GM19351 (cell line): ENCODE data around the gene NLRC5.
A peak's percentile ranks its signal among the peaks of the same experiment; 100 is the strongest.
"Not testable (repeated sequence)": the region's sequence is repeated elsewhere in the genome, so short reads cannot be mapped to it uniquely, and the experiment has no call there.

Experiments
- ATAC-seq: cut with Tn5 transposase; IDR thresholded peaks from one replicate; pipeline ENCODE4 v1.9.1; 2021; ENCODE audit warnings: mild to moderate bottlenecking, moderate library complexity; ENCODE audit not compliant: unreplicated experiment

Gene NLRC5

GRCh38 chr16:57041182-57042156 is 52.1 kb downstream of the NLRC5 start:
- peak; percentile 40 for ATAC-seq

DNA sequence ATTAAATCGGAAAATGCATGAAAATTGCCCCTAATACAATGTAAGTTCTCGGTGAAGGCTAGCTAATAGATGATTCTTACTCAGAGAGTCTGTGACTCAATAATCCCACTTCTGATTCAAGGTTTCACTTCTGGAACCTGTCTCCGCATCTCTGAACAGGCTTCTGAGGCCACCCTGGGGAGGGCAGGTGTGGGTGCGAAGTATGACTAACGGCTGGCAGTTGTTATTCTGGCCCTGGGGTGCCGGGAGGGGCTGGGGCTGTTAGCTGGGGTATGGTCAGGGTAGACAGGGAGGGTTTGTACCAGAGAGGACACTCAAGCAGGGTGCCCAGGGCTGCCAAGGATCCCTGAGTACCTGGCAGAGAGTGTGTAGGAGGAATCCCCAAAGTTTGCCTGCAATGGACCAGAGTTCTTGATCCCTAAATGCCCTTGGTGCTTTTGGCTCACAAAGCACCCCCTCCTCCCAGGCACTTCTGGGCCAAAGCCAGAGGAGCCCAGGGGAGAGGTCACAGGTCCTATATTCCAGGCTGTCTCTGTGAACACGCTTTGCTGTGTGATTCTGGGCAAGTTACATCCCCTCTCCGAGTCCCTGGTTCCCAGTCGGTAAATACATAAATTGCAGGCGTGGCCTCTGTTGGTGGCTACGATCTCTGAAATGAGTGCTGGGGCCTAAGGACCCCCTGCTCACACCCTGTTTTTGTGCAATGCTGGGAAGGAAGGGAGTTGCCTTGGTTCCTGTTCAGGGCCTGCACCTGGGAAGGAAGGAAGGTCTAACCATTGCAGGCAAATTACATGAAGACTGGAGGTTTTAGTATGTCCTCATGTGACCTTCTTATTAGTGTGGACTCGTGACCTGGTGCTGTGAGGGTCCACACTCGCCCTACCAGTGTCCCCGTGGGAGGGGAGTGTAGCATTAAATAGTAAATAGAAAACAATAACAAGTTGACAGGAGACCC is 53.1 kb downstream of the NLRC5 start:
- ATAC-seq: peak; percentile 76

DNA sequence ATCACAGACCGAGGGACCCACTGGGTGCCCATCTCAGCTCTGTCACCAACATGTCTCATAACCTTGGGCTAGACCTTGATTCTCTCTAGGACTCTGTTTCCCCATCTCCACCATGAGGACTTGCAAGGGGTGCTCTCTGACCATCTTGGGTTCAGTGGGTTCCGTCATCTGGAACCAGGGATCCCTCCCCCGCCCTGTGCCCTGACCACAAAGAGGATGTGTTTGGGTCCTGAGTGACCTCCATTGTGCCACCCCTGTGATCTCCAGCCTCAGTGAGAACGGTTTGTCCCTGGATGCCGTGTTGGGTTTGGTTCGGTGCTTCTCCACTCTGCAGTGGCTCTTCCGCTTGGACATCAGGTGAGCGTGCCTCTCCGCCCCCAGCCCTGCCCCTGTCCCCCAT is 53.9 kb downstream of the NLRC5 start:
- ATAC-seq: no peak

- no peak for ATAC-seq
Measured at GRCh38 chr16:57044931-57045693, 55.8 kb downstream of the NLRC5 start.

- ATAC-seq: no peak
Measured at GRCh38 chr16:57045694-57046381, 56.5 kb downstream of the NLRC5 start.

- ATAC-seq: no peak
Measured at GRCh38 chr16:57048095-57048494, 58.7 kb downstream of the NLRC5 start.

- ATAC-seq: peak; percentile 74
Measured at GRCh38 chr16:57049678-57050077, 60.3 kb downstream of the NLRC5 start.

- ATAC-seq: no peak
Measured at GRCh38 chr16:57051696-57052228, 62.4 kb downstream of the NLRC5 start.

DNA sequence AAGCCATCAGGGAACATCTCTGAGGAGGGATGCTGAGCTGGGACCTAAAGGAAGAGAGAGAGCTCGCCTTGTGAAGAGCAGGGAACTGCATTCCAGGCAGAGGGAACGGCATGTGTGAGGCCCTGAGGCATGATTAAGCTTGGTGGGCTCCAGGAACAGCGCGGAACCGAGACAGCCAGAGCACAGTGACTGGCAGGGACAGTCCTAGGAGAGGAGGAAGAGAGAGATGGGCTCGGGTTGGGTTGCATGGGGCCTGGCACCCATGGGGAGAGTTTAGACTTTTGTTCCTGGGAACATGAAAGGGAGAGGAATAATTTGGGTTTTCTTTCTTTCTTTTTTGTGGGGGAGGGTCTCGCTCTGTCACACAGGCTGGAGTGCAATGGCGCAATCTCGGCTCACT is 63.8 kb downstream of the NLRC5 start:
- no peak for ATAC-seq

- ATAC-seq: no peak
Measured at GRCh38 chr16:57054338-57054737, 65.0 kb downstream of the NLRC5 start.

DNA sequence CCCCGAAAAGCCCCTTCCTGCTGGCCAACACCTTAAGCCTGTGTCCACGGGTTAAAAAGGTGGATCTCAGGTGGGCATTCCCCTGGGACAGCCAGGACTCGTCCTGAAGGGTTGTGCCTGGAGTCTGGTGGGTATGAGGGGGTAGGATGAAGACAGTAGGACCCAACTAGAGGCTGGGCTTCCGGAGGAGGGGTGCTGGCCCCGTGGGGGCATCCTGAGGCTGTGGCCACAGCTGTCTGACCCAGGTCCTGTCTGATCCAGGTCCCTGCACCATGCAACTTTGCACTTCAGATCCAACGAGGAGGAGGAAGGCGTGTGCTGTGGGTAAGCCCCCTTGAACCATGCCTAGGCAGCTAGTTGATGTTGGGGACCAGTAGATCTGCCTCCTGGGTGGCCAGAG is 65.4 kb downstream of the NLRC5 start:
- ATAC-seq: no peak

GRCh38 chr16:57055671-57056070 is 66.3 kb downstream of the NLRC5 start:
- no peak for ATAC-seq

DNA sequence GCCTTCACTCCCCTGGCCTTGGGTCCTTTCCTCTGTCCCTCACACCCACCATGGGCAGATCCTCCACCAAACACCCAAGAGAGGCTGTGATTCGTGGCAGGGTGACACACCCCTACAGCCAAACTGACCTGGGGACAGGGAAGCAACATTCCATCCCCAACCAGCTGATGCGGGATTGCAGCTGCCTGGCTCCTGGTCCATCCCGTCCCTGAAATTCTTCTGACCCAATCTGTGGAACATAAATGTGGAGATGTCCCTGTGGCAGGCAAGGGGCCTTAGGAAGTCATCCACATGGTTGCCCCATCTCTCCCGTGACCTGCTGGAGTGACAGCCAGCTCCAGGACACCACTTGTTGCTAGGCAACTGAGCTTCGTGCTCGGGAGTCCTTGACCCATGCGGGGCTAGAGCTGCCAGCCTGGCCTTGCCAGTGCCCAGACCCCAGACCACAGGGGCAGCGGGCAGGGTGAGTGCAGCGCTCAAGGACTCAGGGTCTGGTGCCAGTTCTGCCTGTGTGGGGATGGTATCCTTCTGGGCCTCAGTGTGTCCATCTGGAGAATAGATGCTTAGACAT is 69.0 kb downstream of the NLRC5 start:
- no peak for ATAC-seq

DNA sequence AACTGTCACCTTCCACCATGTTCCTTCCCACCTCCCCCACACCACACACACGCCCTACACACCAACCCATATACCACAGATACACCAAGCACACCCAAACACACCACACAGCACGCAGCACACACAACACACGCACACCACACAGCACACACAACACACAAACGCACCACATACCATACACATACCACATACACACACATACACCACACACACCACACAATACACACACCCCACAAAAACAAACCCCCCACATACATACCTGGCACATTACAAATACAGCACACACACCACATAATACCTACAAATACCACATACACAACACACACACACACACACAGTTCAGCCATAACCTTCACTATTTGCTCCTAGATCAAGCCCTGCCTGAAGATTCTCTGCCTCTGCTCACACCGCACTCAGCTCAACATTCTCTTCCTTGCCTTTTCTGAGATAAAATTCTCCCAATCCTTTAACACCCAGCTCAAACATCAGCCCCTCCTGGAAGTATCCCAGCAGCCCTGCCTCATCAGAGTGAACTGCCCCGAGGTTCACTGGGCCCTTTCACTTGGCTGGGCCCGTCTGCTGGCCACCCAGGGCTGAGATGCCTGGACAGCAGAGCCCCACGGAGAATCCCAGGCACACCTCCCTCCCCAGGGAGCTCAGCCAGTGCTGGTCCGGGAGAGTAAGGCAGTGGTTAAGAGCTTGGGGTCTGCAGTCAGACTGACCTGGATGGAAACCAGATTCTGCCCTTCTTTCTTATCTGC is 71.1 kb downstream of the NLRC5 start:
- no peak for ATAC-seq

- ATAC-seq: no peak
Measured at GRCh38 chr16:57061084-57061905, 71.9 kb downstream of the NLRC5 start.

GRCh38 chr16:57062329-57062728 is 73.0 kb downstream of the NLRC5 start:
- ATAC-seq: no peak

DNA sequence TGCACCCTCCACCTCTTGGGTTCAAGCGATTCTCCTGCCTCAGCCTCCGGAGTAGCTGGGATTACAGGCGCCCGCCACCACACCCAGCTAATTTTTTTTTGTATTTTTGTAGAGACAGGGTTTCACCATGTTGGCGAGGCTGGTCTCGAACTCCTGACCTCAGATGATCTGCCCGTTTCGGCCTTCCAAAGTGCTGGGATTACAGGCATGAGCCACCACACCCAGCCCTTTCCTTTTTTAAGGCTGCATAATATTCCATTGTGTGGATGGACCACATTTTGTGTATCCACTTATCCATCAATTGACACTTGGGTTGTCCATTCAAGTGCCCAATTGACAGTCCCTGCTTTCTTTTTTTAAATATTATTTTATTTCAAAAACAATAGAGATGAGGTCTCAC is 73.8 kb downstream of the NLRC5 start:
- ATAC-seq: not testable (repeated sequence)

DNA sequence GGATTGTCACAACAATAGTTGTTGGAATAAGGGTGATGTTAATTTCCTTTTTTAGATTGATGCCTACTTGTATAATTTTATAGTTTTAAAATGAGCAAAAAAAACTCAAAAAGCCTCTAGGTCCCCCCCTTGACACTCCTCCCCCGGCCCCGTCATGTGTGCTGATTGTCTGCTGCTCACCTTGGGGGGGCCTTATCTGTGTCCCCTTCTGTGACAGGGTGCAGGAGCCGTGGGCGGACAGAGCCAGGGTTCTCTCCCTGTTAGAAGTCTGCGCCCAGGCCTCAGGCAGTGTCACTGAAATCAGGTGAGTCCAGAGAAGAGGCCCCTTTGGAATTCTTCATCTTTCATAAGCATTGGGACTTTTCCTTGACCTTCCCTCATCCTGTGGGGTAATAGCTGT is 75.6 kb downstream of the NLRC5 start:
- no peak for ATAC-seq
